Subcutaneous adipose tissue (tissue), 4 donors: ENCODE measurements around the gene WWOX. TPM values are rescaled to one million over a fixed set of nuclear protein-coding genes. Genes with fewer than 3 reads are reported as not detected.

ENCODE experiments used
- total RNA-seq, 4 donors: library from RNA; depleted of rRNA; stranded (reverse); fragments of >200 nt; gene quantifications; one replicate each; pipeline ENCODE4 v1.1.0, GENCODE V29; 2016
- TF ChIP-seq, protein P1 (sequence below): fragments of 450-650 bp; IDR thresholded peaks from one replicate; pipeline ENCODE4 v1.5.1; 2016; ENCODE audit warnings: low read depth, mild to moderate bottlenecking, control low read depth, antibody characterized with exemption, moderate library complexity

Gene WWOX
- total RNA-seq, 4 donors from 2014 or later = 31.4 to 67.8 (median 46.0) TPM

- TF ChIP-seq, protein P1, sequence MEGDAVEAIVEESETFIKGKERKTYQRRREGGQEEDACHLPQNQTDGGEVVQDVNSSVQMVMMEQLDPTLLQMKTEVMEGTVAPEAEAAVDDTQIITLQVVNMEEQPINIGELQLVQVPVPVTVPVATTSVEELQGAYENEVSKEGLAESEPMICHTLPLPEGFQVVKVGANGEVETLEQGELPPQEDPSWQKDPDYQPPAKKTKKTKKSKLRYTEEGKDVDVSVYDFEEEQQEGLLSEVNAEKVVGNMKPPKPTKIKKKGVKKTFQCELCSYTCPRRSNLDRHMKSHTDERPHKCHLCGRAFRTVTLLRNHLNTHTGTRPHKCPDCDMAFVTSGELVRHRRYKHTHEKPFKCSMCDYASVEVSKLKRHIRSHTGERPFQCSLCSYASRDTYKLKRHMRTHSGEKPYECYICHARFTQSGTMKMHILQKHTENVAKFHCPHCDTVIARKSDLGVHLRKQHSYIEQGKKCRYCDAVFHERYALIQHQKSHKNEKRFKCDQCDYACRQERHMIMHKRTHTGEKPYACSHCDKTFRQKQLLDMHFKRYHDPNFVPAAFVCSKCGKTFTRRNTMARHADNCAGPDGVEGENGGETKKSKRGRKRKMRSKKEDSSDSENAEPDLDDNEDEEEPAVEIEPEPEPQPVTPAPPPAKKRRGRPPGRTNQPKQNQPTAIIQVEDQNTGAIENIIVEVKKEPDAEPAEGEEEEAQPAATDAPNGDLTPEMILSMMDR = no peak
Observed at GRCh38 chr16:78072275-78072674, 27.2 kb upstream of the WWOX start.

DNA sequence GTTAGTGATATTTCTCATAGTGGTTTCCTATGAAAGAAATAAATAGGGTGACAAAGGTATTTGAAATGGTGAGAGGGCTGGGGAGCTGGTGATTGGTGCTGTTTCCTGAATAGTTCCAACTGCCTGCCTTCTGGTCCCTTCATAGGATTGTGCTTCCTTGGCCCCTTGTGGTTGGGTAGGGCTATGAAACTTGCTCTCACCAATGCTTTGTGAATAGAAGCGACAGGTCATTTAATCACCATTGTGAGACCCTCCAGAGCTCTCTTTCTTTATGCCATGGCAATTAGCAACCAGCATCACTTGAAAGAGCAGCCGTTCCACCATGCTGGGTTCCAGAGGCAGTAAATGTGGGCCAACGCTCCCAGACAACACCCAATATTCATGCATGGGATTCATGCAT is 23.7 kb upstream of the WWOX start:
- TF ChIP-seq, protein P1 = no peak

GRCh38 chr16:78081341-78081740 is 18.1 kb upstream of the WWOX start:
- TF ChIP-seq, protein P1 = no peak

DNA sequence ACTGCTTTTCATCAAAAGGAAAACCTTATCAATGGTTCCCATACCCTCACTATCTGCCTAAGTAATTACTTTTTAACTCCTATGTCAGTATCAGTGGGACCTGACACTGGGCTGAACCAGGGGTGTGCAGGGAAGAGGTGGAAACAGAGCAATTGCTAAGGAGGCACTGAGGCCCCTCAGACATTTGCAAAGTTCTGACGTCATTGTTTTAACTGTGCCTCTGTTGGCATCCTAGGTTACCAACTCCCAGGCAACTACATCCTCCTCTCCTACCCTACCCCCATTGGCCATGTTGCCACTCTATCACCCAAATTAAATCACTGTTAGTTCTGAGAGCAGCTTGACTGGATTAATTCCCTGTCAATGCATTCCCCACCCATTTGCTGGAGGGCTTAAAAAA is 8.0 kb upstream of the WWOX start:
- TF ChIP-seq, protein P1 = no peak

DNA sequence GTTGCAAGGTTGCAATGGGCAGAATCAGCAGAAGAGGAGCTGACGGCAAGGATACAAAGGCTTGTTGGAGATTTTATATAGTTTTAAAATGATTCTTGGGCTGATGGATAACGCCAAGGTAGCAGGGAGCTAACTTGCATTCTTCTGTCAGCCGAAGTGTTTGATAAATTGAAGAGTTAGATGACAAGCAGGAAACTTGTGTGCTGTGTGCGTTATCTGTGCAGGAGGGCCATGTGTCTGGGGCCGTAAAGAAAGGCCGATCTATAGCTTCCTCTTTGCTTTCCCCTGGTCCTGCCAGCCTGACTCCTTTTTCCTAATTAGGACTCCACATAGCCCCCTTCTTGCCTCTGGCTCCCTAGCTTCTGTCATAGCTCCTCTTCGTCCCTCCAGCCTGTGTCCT is 6.7 kb upstream of the WWOX start:
- TF ChIP-seq, protein P1 = no peak

- TF ChIP-seq, protein P1 = no peak
Observed at GRCh38 chr16:78094166-78094565, 5.3 kb upstream of the WWOX start.

- TF ChIP-seq, protein P1 = no peak
Observed at GRCh38 chr16:78094998-78095397, 4.5 kb upstream of the WWOX start.
